AG10803 (cell line): Measurements from ENCODE around the gene ARHGAP15.

Source experiments
- DNase-seq: peaks from one replicate; pipeline ENCODE4 v3.0.0; 2010; ENCODE audit warnings: low read depth
- H3K4me3 ChIP-seq: 2 replicates; pipeline ENCODE4 v1.5.1; 2011; ENCODE audit warnings: mild to moderate bottlenecking, low read length, control low read depth
- TF ChIP-seq, protein P1 (sequence below): conservative IDR thresholded peaks from 2 replicates; pipeline ENCODE4 v1.5.1; 2011; ENCODE audit warnings: mild to moderate bottlenecking, low read length, control low read depth, inconsistent platforms

ARHGAP15 gene

DNA sequence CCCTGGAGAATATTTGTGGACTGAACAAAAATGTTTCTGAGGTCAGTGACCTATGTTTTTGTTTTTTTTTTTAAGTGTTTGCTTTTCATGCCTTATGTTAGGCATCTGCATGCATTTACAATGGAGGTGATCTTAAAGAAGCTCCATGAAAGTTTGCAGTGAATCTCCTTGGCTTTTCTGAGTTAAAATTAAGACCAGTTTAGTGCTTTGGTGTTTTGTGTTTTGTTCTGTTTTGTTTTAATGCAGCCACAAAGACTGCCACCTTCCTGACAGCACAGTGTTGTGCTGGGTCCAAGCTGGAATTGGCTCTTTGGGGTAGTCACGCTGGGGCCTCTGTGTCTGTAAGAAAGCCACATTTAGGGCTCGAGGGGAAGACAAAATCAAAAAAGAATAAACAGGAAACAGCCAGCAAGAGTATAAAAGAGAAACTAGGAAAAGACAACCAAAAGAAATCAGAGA, 396.2 kb downstream of the ARHGAP15 start:
- H3K4me3 ChIP-seq = no peak overlapping the region
- TF ChIP-seq, protein P1, sequence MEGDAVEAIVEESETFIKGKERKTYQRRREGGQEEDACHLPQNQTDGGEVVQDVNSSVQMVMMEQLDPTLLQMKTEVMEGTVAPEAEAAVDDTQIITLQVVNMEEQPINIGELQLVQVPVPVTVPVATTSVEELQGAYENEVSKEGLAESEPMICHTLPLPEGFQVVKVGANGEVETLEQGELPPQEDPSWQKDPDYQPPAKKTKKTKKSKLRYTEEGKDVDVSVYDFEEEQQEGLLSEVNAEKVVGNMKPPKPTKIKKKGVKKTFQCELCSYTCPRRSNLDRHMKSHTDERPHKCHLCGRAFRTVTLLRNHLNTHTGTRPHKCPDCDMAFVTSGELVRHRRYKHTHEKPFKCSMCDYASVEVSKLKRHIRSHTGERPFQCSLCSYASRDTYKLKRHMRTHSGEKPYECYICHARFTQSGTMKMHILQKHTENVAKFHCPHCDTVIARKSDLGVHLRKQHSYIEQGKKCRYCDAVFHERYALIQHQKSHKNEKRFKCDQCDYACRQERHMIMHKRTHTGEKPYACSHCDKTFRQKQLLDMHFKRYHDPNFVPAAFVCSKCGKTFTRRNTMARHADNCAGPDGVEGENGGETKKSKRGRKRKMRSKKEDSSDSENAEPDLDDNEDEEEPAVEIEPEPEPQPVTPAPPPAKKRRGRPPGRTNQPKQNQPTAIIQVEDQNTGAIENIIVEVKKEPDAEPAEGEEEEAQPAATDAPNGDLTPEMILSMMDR = no peak
- no peak for DNase-seq

DNA sequence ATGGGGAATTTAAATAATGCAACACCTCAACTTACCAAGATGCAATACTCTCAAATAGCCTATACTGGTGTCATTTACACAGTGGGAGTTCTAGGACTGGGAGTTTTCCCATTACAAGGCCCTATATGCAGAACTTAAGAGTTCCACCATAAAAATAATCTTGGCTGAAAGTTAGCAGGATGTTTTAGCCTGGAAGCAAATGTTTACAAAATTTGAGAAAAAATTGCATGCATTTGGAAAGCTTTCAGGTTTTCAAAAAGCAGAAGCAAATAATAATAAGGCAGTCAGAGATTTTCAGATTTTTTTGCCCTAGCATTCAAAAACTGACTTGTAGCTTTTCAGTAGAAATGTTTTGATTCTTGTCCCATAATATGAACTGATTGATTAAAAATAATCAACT, 397.3 kb downstream of the ARHGAP15 start:
- no peak for DNase-seq
- TF ChIP-seq, protein P1 = no peak
- H3K4me3 ChIP-seq = no peak overlapping the region

DNA sequence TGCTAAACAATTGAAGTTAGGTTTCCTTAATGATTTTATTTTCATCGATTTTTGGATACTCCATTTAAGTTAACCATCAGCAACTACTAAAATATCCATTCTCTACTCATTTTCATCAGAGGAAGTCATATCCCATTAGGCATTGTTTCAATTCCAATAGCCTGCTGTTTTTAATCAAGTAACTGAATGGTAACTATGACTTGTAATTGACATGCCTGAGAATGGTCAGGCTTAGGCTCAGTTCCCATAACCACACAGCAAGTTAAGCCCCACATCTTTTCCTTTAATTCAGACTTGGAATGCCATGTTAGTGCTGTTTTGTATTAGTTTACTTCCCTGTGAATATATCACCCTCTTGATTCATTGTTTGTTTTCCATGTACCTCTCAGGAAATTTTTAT, 398.8 kb downstream of the ARHGAP15 start:
- peak; percentile 93 for DNase-seq
- TF ChIP-seq, protein P1 = no peak
- no peak overlapping the region for H3K4me3 ChIP-seq

DNA sequence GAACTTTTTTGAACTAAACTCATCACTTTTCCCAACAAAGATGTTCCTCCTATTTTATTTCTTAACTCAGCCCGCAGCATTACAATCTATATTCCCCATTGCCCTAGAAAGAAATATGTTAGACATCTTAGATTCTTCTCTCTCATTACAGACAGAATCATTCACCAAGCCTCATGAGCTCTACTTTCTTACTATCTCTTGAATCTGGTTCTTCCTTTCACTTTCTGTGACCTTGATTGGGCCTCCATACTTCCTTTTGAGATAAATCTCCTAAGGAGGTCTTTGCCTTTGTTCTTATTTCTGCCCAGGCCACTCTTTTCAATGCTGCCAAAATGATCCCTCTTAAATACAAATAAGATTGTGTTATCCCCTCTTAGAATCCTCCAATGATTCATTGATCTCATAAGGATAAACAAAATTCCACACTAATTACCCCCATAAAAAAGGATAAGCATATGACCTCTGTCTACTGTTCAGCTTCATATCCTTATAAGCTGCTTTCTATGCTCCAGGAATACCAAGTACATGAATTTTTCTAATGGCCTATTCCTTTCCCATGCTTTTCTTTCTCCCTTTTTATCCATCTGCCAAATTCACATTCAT, 400.0 kb downstream of the ARHGAP15 start:
- no peak for DNase-seq
- TF ChIP-seq, protein P1 = no peak
- no peak overlapping the region for H3K4me3 ChIP-seq

DNA sequence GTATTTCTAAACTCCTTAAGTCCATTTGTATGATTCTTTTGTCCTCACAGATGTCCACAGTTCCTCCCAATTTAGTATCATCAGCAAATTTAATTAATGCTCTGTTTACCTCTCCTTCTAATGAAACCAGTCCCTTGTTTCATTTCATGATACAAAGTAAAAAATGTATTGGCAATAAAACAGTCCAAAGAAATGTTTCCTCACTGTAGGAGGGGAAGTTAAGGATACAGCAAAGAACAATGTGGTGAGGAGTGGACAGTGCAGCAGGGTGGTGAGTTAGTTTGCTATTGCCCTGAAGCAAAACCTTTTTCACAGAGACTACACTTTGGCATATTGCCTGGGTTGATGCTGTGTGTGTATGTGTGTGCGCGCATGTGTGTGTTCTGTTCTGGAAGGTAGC, 401.5 kb downstream of the ARHGAP15 start:
- DNase-seq = peak; percentile 16
- TF ChIP-seq, protein P1 = no peak
- no peak overlapping the region for H3K4me3 ChIP-seq

DNA sequence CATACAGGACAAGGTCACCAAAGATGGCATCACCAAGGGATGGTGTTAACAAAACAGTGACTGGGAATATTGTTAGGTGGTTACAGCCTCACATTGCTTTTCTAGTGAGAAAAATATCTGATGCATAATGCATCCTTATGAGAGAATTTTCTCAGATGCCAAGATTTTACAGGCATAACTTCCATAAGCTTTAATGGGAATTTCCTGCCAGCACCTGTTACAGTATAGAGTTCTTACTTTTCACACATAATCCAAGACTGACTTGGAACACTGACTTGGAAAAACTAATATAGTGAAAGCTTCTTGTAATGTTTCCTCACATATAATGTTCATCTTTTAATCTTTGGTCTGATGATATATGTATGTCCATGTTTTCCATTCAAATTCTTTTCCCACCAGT, 402.8 kb downstream of the ARHGAP15 start:
- H3K4me3 ChIP-seq = no peak overlapping the region
- no peak for DNase-seq
- TF ChIP-seq, protein P1 = no peak

DNA sequence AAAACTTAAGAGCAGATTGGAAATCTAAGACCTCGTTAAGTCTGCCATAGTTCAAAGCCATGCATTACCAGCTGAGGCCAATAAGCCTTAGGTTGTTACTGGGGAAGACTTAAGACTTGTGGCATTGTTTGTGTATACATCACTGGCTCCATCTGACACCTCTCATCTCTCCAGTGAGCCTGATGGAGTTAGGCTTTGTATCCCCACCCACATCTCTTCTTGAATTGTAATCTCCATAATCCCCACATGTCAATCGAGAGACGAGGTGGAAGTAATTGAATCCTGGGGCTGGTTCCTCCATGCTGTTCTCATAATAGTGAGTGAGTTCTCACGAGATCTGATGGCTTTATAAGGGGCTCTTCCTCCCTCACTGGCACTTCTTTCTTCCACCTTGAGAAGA, 404.6 kb downstream of the ARHGAP15 start:
- H3K4me3 ChIP-seq = no peak overlapping the region
- TF ChIP-seq, protein P1 = no peak
- DNase-seq = no peak
